Suprapubic skin (tissue), 4 donors: ENCODE results near the gene PEG3. TPM values are rescaled to one million over a fixed set of nuclear protein-coding genes. Genes with fewer than 3 reads are reported as not detected.

Source experiments
- DNase-seq, 2 donors: peaks; one replicate each; pipeline ENCODE4 v3.0.0-alpha.2; 2019; ENCODE audit warnings: low spot score in 2 of 2
- H3K27ac ChIP-seq: fragments of 200-600 bp; sonication (generic); one replicate; pipeline ENCODE4 v1.5.1; 2019
- H3K27me3 ChIP-seq: fragments of 200-600 bp; sonication (generic); one replicate; pipeline ENCODE4 v1.5.1; 2019
- H3K36me3 ChIP-seq: fragments of 200-600 bp; sonication (generic); one replicate; pipeline ENCODE4 v1.5.1; 2019
- H3K4me1 ChIP-seq: fragments of 200-600 bp; sonication (generic); one replicate; pipeline ENCODE4 v1.5.1; 2019
- H3K4me3 ChIP-seq: fragments of 200-600 bp; sonication (generic); one replicate; pipeline ENCODE4 v1.5.1; 2019; ENCODE audit warnings: mild to moderate bottlenecking
- H3K9me3 ChIP-seq: fragments of 200-600 bp; sonication (generic); one replicate; pipeline ENCODE4 v1.5.1; 2019
- CTCF ChIP-seq, 2 donors: fragments of 200-600 bp in 1 of 2; fragments of 450-650 bp in 1 of 2; sonication (generic) in 1 of 2; IDR thresholded peaks; one replicate each; pipeline ENCODE4 v1.5.1; 2016 to 2019; ENCODE audit warnings: antibody characterized with exemption in 2 of 2, mild to moderate bottlenecking in 1 of 2, moderate library complexity in 1 of 2
- EP300 ChIP-seq: sonication (generic); formaldehyde crosslinking; IDR thresholded peaks from one replicate; pipeline ENCODE4 v1.6.1; 2017; ENCODE audit warnings: antibody characterized with exemption
- POLR2A ChIP-seq, 2 donors: fragments of 450-650 bp; IDR thresholded peaks; one replicate each; pipeline ENCODE4 v1.6.1; 2017; ENCODE audit warnings: antibody characterized with exemption in 2 of 2, mild to moderate bottlenecking in 2 of 2, moderate library complexity in 2 of 2
- POLR2AphosphoS5 ChIP-seq, 3 donors: sonication (generic); formaldehyde crosslinking; IDR thresholded peaks; one replicate each; pipeline ENCODE4 v1.6.1; 2017; ENCODE audit warnings: antibody characterized with exemption in 3 of 3
- WGBS: methylation state at CpG from one replicate; pipeline ENCODE4 v1.1.5; 2018; 5-methylcytosine and 5-hydroxymethylcytosine counted together
- total RNA-seq, 4 donors: library from RNA; depleted of rRNA; stranded (reverse); fragments of >200 nt; gene quantifications; one replicate each; pipeline ENCODE4 v1.1.0, GENCODE V29; 2016

PEG3 gene
- total RNA-seq, 4 donors from 2014 or later, result 4.0 to 11.5 (median 5.8) TPM

DNA sequence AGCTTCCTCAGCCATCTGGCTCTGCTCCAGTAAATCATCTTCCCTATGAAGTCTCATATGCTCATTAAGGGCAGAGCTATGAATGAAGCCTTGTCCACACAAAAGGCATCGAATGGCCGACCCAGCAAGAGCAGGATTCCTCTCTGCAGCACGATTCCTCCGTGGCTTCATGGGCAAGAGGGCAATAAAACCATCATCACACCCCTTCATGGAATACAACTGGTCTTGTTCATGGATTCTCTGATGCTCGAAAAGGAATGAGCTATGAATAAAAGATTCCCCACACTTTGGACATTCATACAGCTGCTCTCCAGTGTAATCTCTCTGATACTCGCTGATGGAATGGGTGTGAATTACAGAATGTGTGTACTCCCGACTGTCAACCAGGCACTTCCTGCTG lies 25.9 kb downstream of the PEG3 start:
- Histone ChIP-seq H3K9me3 (no peaks in the 10 kb centered on the region), H3K4me3 (no peak overlapping the region)
- no peak for TF ChIP-seq POLR2AphosphoS5 (IDR thresholded peaks at IDR 0.05)
- TF ChIP-seq EP300, result no peak
- TF ChIP-seq CTCF (IDR thresholded peaks at IDR 0.05), result no peak
- TF ChIP-seq POLR2A (IDR thresholded peaks at IDR 0.05), result no peak

DNA sequence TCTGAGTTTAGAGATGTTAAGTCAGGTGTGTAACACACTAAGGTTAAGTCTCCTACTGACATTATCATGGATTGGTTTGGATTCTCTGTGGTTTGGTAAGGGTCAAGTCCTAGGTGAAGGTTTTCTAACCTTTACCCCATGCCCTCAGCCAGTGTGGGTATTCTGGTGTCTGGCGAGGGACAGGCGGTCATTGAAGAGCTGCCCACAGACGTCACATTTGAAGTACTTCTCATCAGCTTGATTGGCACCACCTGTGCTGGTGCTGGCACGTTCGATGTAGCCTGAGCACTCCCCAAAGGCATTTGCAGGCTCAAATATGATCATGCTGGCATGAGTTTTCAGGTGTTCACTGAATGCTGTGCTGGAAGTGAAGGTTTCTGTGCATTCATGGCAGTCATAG lies 27.0 kb downstream of the PEG3 start:
- TF ChIP-seq POLR2AphosphoS5 (IDR thresholded peaks at IDR 0.05), result no peak
- TF ChIP-seq CTCF (IDR thresholded peaks at IDR 0.05), result no peak

More for the DNA sequence above, 25.9 kb downstream of the PEG3 start:
- Histone ChIP-seq H3K4me1 (no peaks in the 10 kb centered on the region), H3K27me3 (no peaks in the 10 kb centered on the region), H3K27ac (no peak overlapping the region), H3K36me3 (no peaks in the 10 kb centered on the region)
- WGBS, result 74% methylated on average over 7 of the region's 7 CpGs
- no peak for DNase-seq

GRCh38 chr19:56811480-56811879 lies 29.0 kb downstream of the PEG3 start:
- DNase-seq, result no peak
- H3K4me3 ChIP-seq, result no peak overlapping the region

More for the DNA sequence above, 27.0 kb downstream of the PEG3 start:
- Histone ChIP-seq H3K27me3 (no peaks in the 10 kb centered on the region), H3K27ac (no peak overlapping the region), H3K36me3 (no peaks in the 10 kb centered on the region), H3K9me3 (no peaks in the 10 kb centered on the region), H3K4me1 (no peaks in the 10 kb centered on the region), H3K4me3 (no peak overlapping the region)
- no peak for DNase-seq
- 59% methylated on average over 5 of the region's 5 CpGs for WGBS

GRCh38 chr19:56810260-56810659 lies 30.3 kb downstream of the PEG3 start:
- Histone ChIP-seq H3K4me3 (no peak overlapping the region), H3K27me3 (no peaks in the 10 kb centered on the region), H3K9me3 (no peaks in the 10 kb centered on the region), H3K36me3 (no peaks in the 10 kb centered on the region), H3K4me1 (no peaks in the 10 kb centered on the region), H3K27ac (no peak overlapping the region)
- WGBS, result 84% methylated on average over 1 of the region's 1 CpG
- no peak for TF ChIP-seq POLR2A (IDR thresholded peaks at IDR 0.05)
- TF ChIP-seq CTCF (IDR thresholded peaks at IDR 0.05), result no peak
- no peak for TF ChIP-seq EP300
- no peak for TF ChIP-seq POLR2AphosphoS5 (IDR thresholded peaks at IDR 0.05)
- DNase-seq, result no peak

More at GRCh38 chr19:56811480-56811879, 29.0 kb downstream of the PEG3 start:
- Histone ChIP-seq H3K36me3 (no peaks in the 10 kb centered on the region), H3K27me3 (no peaks in the 10 kb centered on the region), H3K27ac (no peak overlapping the region), H3K9me3 (no peaks in the 10 kb centered on the region), H3K4me1 (no peaks in the 10 kb centered on the region)
- WGBS, result 70% methylated on average over 6 of the region's 6 CpGs
- TF ChIP-seq CTCF (IDR thresholded peaks at IDR 0.05) (no peak), EP300 (no peak), POLR2A (IDR thresholded peaks at IDR 0.05) (no peak), POLR2AphosphoS5 (IDR thresholded peaks at IDR 0.05) (no peak)

- no peaks in the 10 kb centered on the region for H3K9me3 ChIP-seq
- H3K4me3 ChIP-seq, result no peak overlapping the region
- H3K36me3 ChIP-seq, result no peaks in the 10 kb centered on the region
- no peak for DNase-seq
- TF ChIP-seq EP300 (no peak), CTCF (IDR thresholded peaks at IDR 0.05) (no peak)
- H3K27me3 ChIP-seq, result no peaks in the 10 kb centered on the region
- no peaks in the 10 kb centered on the region for H3K4me1 ChIP-seq
- WGBS, result 86% methylated on average over 3 of the region's 3 CpGs
- no peak overlapping the region for H3K27ac ChIP-seq
Observed at GRCh38 chr19:56808717-56809392, 31.7 kb downstream of the PEG3 start.
